HG02970 (cell line): ENCODE measurements around the gene SLU7.

Experiments used
- ATAC-seq: cut with Tn5 transposase; IDR thresholded peaks from one replicate; pipeline ENCODE4 v1.9.1; 2021; ENCODE audit warnings: mild to moderate bottlenecking, moderate library complexity, moderate number of reproducible peaks; ENCODE audit not compliant: unreplicated experiment, low FRiP score

The SLU7 gene

GRCh38 chr5:160418561-160419457, at the start of gene SLU7:
Gene SLU7 (minus strand): TSS chr5:160419081. CDS start chr5:160415294, 3,787 bp downstream.
- peak; percentile 74 for ATAC-seq

- ATAC-seq = no peak
These were observed 49.6 kb upstream of the SLU7 start for GRCh38 chr5:160468363-160468975.

GRCh38 chr5:160467555-160468362, 48.9 kb upstream of the SLU7 start:
- peak; percentile 92 for ATAC-seq

- no peak for ATAC-seq
These were observed 48.1 kb upstream of the SLU7 start for GRCh38 chr5:160466889-160467554.

- no peak for ATAC-seq
These were observed 47.2 kb upstream of the SLU7 start for GRCh38 chr5:160466116-160466515.

GRCh38 chr5:160464466-160464797, 45.6 kb upstream of the SLU7 start:
- ATAC-seq = no peak

- ATAC-seq = no peak
These were observed 45.0 kb upstream of the SLU7 start for GRCh38 chr5:160463740-160464465.

- no peak for ATAC-seq
These were observed 44.3 kb upstream of the SLU7 start for GRCh38 chr5:160463227-160463626.

- ATAC-seq = no peak
These were observed 43.3 kb upstream of the SLU7 start for GRCh38 chr5:160462167-160462566.

GRCh38 chr5:160461378-160461777, 42.5 kb upstream of the SLU7 start:
- ATAC-seq = no peak

GRCh38 chr5:160460377-160461049, 41.6 kb upstream of the SLU7 start:
- ATAC-seq = no peak

GRCh38 chr5:160458806-160459800, 40.2 kb upstream of the SLU7 start:
- peak; percentile 55 for ATAC-seq

- ATAC-seq = no peak
These were observed 38.4 kb upstream of the SLU7 start for GRCh38 chr5:160457252-160457651.

GRCh38 chr5:160456480-160457177, 37.7 kb upstream of the SLU7 start:
- ATAC-seq = no peak

GRCh38 chr5:160455600-160455999, 36.7 kb upstream of the SLU7 start:
- no peak for ATAC-seq

- no peak for ATAC-seq
These were observed 34.9 kb upstream of the SLU7 start for GRCh38 chr5:160453751-160454150.

GRCh38 chr5:160452795-160453194, 33.9 kb upstream of the SLU7 start:
- no peak for ATAC-seq

- ATAC-seq = no peak
These were observed 33.2 kb upstream of the SLU7 start for GRCh38 chr5:160452036-160452435.
